SJCRH30 (cell line): ENCODE results near the gene FOXO3. TPM values are rescaled to one million over a fixed set of nuclear protein-coding genes. Genes with fewer than 3 reads are reported as not detected.
A peak's percentile ranks its signal among the peaks of the same experiment; 100 is the strongest.

Experiments
- DNase-seq, 2 experiments: peaks; one replicate each; pipeline ENCODE4 v3.0.0-alpha.2; 2015 to 2020
- H3K27ac ChIP-seq: fragments of 250-450 bp; sonication (Bioruptor Pico); 2 replicates; pipeline ENCODE4 v1.5.1; 2020; ENCODE audit warnings: mild to moderate bottlenecking, moderate library complexity
- H3K27me3 ChIP-seq: fragments of 250-450 bp; sonication (Bioruptor Pico); 2 replicates; pipeline ENCODE4 v1.5.1; 2020; ENCODE audit warnings: mild to moderate bottlenecking, moderate library complexity
- H3K36me3 ChIP-seq: fragments of 250-450 bp; sonication (Bioruptor Pico); 2 replicates; pipeline ENCODE4 v1.5.1; 2020; ENCODE audit warnings: mild to moderate bottlenecking, moderate library complexity
- H3K4me1 ChIP-seq: fragments of 250-450 bp; sonication (Bioruptor Pico); 2 replicates; pipeline ENCODE4 v1.5.1; 2020; ENCODE audit warnings: mild to moderate bottlenecking, moderate library complexity
- H3K4me3 ChIP-seq: fragments of 250-450 bp; sonication (Bioruptor Pico); 2 replicates; pipeline ENCODE4 v1.5.1; 2020; ENCODE audit warnings: mild to moderate bottlenecking, moderate library complexity
- H3K9me3 ChIP-seq: fragments of 250-450 bp; sonication (Bioruptor Pico); replicated peaks from 2 replicates; pipeline ENCODE4 v1.5.1; 2020; ENCODE audit warnings: mild to moderate bottlenecking, moderate library complexity
- total RNA-seq: library from RNA; depleted of rRNA; stranded (reverse); fragments of >200 nt; shearing (Covaris generic); gene quantifications from 2 replicates; pipeline ENCODE4 v1.2.3, GENCODE V29; 2014

The FOXO3 gene
- total RNA-seq, 1 experiment from 2014 or later: 35.0 TPM

DNA sequence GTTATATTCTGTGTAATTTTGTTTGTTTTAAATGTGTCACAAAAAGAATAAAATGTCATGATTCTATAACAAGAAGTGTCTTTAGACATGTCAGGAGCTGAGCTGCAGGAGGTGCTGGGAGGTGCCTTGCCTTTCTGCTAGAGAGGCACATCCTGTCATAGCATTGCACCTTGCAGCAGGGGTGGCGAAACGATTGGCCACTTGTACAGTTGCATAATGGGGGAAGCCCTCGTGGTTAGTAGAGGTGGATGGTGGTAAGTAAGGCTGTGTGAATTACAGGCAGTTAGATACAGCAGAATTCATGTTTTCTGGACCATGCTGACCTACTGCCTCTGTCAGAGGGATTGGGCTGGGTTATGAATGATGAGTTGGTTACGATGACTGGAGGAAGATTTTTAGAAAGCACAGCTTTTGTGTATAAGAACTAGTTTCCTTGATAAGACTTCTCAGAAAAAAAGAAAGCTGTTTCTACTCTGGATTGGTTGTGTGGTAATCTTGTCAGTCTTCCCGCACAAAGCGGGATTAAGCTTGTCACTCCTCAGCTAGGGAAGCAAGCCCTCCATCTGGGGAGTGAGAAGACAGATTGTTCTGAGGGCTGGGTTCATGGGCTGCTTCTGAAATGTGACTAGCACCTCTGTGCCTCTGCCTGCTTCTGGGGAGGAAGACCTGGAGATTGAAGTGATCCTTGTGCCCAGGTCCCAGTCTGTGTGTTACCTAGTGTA lies 74.9 kb downstream of the FOXO3 start:
- no peaks in the 10 kb centered on the region for H3K4me1 ChIP-seq
- H3K9me3 ChIP-seq: no peaks in the 10 kb centered on the region
- no peak overlapping the region for H3K4me3 ChIP-seq
- H3K36me3 ChIP-seq: 0 out of 2 replicates have a peak, but pooled peaks cover 2% of the 10 kb centered on the region
- H3K27me3 ChIP-seq: no peaks in the 10 kb centered on the region
- DNase-seq: no peak
- H3K27ac ChIP-seq: no peak overlapping the region

GRCh38 chr6:108637963-108638362 lies 77.2 kb downstream of the FOXO3 start:
- DNase-seq: no peak
- Histone ChIP-seq H3K27me3 (no peaks in the 10 kb centered on the region), H3K36me3 (0 out of 2 replicates have a peak, but pooled peaks cover 2% of the 10 kb centered on the region), H3K4me3 (no peak overlapping the region), H3K9me3 (no peaks in the 10 kb centered on the region), H3K4me1 (no peaks in the 10 kb centered on the region), H3K27ac (no peak overlapping the region)

DNA sequence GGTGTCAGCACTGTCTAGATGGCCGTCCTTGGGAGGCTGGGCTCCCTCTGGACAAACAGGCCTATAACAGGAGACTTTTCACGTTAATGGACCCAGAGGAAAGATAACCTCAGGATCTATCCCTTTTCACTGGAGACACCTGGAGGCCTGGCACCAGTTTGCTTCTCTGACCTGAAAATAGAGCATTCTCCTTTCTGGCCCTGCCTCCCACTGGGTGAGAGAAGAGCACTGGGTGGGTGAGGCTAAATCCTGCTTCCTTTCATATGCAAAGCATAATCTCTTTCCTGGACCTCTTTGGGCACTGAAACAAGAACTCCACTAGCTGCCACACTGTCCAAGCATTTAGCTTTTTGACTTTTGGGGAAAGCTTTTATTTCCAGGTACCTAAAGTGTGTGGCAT lies 78.3 kb downstream of the FOXO3 start:
- Histone ChIP-seq H3K27me3 (no peaks in the 10 kb centered on the region), H3K36me3 (0 out of 2 replicates have a peak, but pooled peaks cover under 1% of the 10 kb centered on the region), H3K9me3 (no peaks in the 10 kb centered on the region), H3K27ac (no peak overlapping the region), H3K4me3 (no peak overlapping the region), H3K4me1 (no peaks in the 10 kb centered on the region)
- DNase-seq: no peak

DNA sequence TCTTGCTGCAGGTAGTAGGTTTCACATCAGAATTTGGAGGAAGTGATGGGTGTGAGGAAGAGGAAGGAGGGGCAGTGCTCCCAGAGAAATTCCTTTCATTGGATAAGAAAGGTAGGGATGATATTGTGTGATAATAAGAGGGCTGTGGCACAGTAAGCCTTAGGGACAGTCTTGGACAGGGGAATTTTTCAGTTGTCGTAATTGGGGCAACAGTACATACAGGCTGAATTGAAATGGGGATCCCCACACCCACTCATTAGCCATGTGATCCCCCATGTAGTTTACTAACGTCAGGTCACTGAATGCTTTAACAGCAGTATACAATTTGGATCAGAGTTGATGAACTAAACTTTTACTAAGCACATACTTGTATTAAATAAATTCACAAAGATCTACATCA lies 79.4 kb downstream of the FOXO3 start:
- Histone ChIP-seq H3K4me1 (no peaks in the 10 kb centered on the region), H3K9me3 (no peaks in the 10 kb centered on the region), H3K36me3 (no peaks in the 10 kb centered on the region), H3K27ac (no peak overlapping the region), H3K4me3 (no peak overlapping the region), H3K27me3 (no peaks in the 10 kb centered on the region)
- DNase-seq: no peak

DNA sequence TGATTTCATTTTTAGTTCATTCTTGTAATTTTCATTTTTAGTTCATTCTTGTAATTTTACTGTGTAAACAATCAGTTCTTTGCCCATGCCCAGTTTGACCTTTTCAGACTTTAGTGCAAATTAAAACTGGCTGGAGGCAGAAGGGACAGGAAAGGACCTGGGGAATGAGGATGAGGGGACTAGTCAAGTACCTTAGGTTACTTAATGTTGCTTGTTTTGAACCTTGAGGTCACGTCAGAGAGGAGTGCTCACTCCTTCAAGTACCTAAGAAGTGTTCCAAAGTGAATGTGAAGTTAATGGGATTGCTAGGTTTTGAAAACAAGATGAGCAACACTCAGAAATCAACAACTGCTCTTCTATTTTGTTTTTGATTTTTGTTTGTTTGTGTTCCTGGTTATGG lies 82.5 kb downstream of the FOXO3 start:
- Histone ChIP-seq H3K9me3 (no peaks in the 10 kb centered on the region), H3K36me3 (no peaks in the 10 kb centered on the region), H3K27ac (no peak overlapping the region), H3K4me3 (no peak overlapping the region), H3K4me1 (no peaks in the 10 kb centered on the region), H3K27me3 (no peaks in the 10 kb centered on the region)
- DNase-seq: no peak

DNA sequence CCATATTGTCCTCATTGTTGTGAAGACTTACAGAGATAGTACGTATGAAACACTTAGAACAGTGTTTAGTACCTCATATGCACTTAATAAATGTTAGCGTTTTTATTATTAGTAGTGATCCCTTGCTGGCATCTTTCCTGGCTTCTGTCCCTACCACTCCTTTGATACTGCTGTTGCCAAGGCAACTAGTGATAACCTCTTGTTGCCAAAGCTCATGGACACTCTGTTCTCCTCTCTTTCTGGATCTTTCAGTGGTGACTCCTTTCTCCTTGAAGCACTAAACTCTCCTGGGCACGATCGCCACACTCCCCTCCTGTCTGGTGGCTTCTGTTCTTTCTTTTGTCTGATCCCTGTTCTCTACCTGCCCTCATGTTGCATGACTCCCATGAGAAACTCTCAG lies 83.5 kb downstream of the FOXO3 start:
- H3K4me3 ChIP-seq: no peak overlapping the region
- no peaks in the 10 kb centered on the region for H3K4me1 ChIP-seq
- H3K36me3 ChIP-seq: no peaks in the 10 kb centered on the region
- no peaks in the 10 kb centered on the region for H3K9me3 ChIP-seq
- no peak for DNase-seq
- H3K27ac ChIP-seq: no peak overlapping the region
- no peaks in the 10 kb centered on the region for H3K27me3 ChIP-seq

GRCh38 chr6:108648191-108648590 lies 87.5 kb downstream of the FOXO3 start:
- no peaks in the 10 kb centered on the region for H3K9me3 ChIP-seq
- H3K27ac ChIP-seq: no peak overlapping the region
- H3K27me3 ChIP-seq: no peaks in the 10 kb centered on the region
- H3K4me1 ChIP-seq: peaks cover 16% of the 10 kb centered on the region
- H3K4me3 ChIP-seq: no peak overlapping the region
- no peak for DNase-seq
- no peaks in the 10 kb centered on the region for H3K36me3 ChIP-seq

GRCh38 chr6:108650325-108650724 lies 89.6 kb downstream of the FOXO3 start:
- H3K9me3 ChIP-seq: no peaks in the 10 kb centered on the region
- H3K27ac ChIP-seq: no peak overlapping the region
- H3K4me1 ChIP-seq: peaks cover 37% of the 10 kb centered on the region

GRCh38 chr6:108650781-108651180 lies 90.1 kb downstream of the FOXO3 start:
- H3K4me1 ChIP-seq: peaks cover 41% of the 10 kb centered on the region
- H3K27me3 ChIP-seq: no peaks in the 10 kb centered on the region
- no peak overlapping the region for H3K27ac ChIP-seq
- H3K36me3 ChIP-seq: no peaks in the 10 kb centered on the region
- H3K4me3 ChIP-seq: no peak overlapping the region
- DNase-seq: no peak
- no peaks in the 10 kb centered on the region for H3K9me3 ChIP-seq

More at GRCh38 chr6:108650325-108650724, 89.6 kb downstream of the FOXO3 start:
- no peaks in the 10 kb centered on the region for H3K36me3 ChIP-seq
- H3K27me3 ChIP-seq: no peaks in the 10 kb centered on the region
- H3K4me3 ChIP-seq: no peak overlapping the region
- DNase-seq: no peak

DNA sequence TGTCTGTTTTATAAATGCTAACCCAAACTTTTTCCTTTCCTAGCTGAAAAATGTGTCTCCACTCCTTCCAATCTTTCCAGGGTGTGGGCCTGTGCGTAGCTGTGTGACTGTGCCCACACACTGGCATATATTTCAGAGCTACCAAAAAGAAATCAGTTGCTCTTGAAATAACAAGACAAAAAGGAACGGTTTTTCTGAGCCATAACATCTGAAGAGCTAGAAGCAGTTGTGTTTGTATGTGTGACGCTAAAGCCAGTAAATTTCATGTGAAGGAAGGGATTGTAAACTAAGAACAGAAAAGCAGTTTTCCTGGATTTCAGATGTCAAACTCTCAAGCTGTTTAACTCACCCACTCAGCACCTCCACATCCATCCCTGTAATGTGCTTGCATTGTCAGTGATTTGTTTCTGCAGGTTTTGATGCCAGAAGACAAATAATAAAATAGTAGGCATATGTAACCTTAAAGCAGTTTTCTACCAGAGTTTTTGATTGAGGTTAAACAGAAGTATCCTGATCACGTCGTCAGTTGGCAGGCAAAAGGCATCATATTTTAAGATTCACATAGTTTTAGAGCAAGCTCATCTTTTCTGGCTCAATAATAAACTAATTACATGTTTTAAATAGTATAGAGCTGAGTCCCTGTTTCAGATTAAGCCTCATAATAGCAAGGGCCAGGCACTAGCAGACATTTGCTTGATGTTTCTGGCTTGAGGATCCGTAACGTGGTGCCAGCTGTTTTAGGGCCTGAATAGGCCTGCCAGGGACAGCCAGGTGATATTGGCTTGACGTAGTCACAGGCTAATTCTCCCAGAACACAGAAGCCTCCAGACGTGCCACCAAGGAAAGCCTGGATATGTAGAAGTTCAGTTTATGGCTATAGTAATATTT lies 90.9 kb downstream of the FOXO3 start:
- peak in 1 of 2 experiments; percentile 14 for DNase-seq
- Histone ChIP-seq H3K27ac (no peak overlapping the region), H3K4me1 (peaks cover 42% of the 10 kb centered on the region), H3K9me3 (no peaks in the 10 kb centered on the region), H3K36me3 (no peaks in the 10 kb centered on the region), H3K4me3 (no peak overlapping the region), H3K27me3 (no peaks in the 10 kb centered on the region)

DNA sequence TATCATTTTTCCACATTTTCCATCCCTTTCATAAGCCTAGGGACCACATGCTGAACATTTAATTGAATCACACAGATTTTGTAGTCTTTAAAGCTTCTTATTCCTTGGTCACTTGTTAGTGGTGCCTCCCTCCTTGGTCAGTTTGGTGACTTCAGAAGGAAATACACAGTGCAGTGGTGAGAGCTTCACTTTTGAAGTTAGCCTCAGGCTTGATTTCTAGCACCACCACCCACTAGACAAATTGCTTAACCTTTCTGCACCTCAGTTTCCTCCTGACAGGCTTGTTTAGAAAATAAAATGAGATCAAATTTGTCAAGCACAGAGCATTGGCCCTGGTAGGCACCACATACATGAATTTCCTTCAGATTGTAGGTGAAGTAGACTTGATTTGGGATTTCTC lies 91.7 kb downstream of the FOXO3 start:
- Histone ChIP-seq H3K4me1 (peaks cover 48% of the 10 kb centered on the region), H3K9me3 (no peaks in the 10 kb centered on the region), H3K27me3 (no peaks in the 10 kb centered on the region), H3K27ac (no peak overlapping the region), H3K36me3 (no peaks in the 10 kb centered on the region), H3K4me3 (no peak overlapping the region)
- no peak for DNase-seq

DNA sequence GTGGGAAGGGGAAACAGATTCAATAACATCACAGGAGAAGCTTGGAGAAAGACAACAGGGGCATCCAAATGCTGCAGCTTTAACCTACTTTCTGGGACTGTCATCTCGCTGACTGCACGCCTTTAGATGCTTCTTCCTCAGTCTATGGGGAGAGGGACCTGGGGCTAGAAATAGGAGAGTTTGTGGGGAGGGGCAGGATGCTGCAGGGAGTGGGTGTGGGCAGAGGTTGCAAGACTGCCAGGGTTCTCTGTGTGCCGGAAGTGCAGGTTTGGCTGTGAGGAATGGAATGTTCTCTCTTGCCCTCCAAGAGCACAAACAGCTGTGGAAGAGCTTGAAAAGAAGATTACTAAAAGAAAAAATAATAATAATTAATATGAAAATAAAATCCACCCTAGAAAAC lies 93.2 kb downstream of the FOXO3 start:
- no peaks in the 10 kb centered on the region for H3K9me3 ChIP-seq
- H3K27me3 ChIP-seq: no peaks in the 10 kb centered on the region
- H3K36me3 ChIP-seq: no peaks in the 10 kb centered on the region
- DNase-seq: peak; percentile 25 to 42
- H3K27ac ChIP-seq: 0 out of 2 replicates have a peak overlapping the region, but pooled peaks have one; percentile 14
- H3K4me1 ChIP-seq: peaks cover 56% of the 10 kb centered on the region
- H3K4me3 ChIP-seq: no peak overlapping the region

DNA sequence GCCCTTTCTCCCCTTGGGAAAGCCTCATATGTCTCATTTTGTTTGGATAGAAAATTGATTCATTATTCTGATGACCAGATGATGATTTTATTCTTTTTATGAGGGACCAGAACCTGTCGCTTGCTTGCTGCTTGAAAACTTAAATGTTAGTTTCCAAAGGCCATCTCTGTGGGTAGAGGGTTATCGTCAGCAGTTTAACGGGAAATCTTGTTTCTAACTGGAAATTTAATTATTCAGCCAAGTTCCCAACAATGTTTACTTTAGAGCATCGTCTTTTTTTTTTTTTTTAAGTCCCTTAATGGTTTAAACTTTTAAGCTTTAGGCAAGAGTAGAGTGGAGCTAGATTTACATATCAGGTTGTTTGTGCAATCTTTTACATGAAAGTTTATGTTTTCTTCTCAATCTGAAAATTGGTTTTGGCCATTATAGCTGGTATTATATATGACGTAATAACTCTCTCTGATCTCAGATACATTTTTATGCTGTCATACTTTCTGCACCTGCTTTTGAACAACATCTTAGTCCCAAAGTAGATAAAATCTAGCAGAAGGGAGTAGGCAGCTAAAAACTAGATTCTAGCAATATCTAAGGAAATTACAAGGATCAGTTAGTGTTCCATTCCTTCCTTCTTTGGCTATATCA lies 93.9 kb downstream of the FOXO3 start:
- Histone ChIP-seq H3K27ac (peak overlapping the region; percentile 99; the same call in 1 of the 2 replicates), H3K4me1 (peaks cover 56% of the 10 kb centered on the region), H3K27me3 (no peaks in the 10 kb centered on the region), H3K4me3 (no peak overlapping the region), H3K36me3 (no peaks in the 10 kb centered on the region), H3K9me3 (no peaks in the 10 kb centered on the region)
- DNase-seq: no peak

- Histone ChIP-seq H3K27me3 (no peaks in the 10 kb centered on the region), H3K4me3 (peak overlapping the region; percentile 62), H3K9me3 (no peaks in the 10 kb centered on the region), H3K27ac (peak overlapping the region; percentile 99), H3K4me1 (peaks cover 59% of the 10 kb centered on the region), H3K36me3 (no peaks in the 10 kb centered on the region)
- peak; percentile 80 to 89 for DNase-seq
Measured at GRCh38 chr6:108655806-108656651, 95.3 kb downstream of the FOXO3 start.
